Neural cell (in vitro differentiated cells): ENCODE measurements around the gene SLC25A43.

Experiments
- EP300 ChIP-seq: fragments of 450-650 bp; conservative IDR thresholded peaks from 2 replicates; pipeline ENCODE4 v1.6.1; 2014; ENCODE audit warnings: antibody characterized with exemption, mild to moderate bottlenecking, moderate library complexity; ENCODE audit not compliant: poor library complexity, severe bottlenecking
- EZH2 ChIP-seq: fragments of 200-600, 300-800 bp; shearing (Covaris generic), sonication (generic); IDR thresholded peaks from 2 replicates; pipeline ENCODE4 v1.6.1; 2014; ENCODE audit warnings: antibody characterized with exemption, low read length, borderline replicate concordance, mild to moderate bottlenecking; ENCODE audit not compliant: insufficient read depth, poor library complexity, severe bottlenecking
- POLR2AphosphoS5 ChIP-seq: IDR thresholded peaks from 2 replicates; pipeline ENCODE4 v1.6.1; 2012
- RAD21 ChIP-seq: fragments of 450-650 bp; conservative IDR thresholded peaks from 2 replicates; pipeline ENCODE4 v1.6.1; 2014; ENCODE audit warnings: antibody characterized with exemption, mild to moderate bottlenecking, moderate library complexity
- SMC3 ChIP-seq: fragments of 450-650 bp; conservative IDR thresholded peaks from 2 replicates; pipeline ENCODE4 v1.6.1; 2014; ENCODE audit warnings: antibody characterized with exemption, mild to moderate bottlenecking, moderate library complexity; ENCODE audit not compliant: poor library complexity
- TAF1 ChIP-seq: IDR thresholded peaks from 2 replicates; pipeline ENCODE4 v1.6.1; 2012; ENCODE audit warnings: low read depth
- TF ChIP-seq, protein P1 (sequence below): fragments of 450-650 bp; IDR thresholded peaks from 2 replicates; pipeline ENCODE4 v1.5.1; 2014; ENCODE audit warnings: antibody characterized with exemption, mild to moderate bottlenecking, moderate library complexity; ENCODE audit not compliant: poor library complexity, severe bottlenecking

GRCh38 chrX:119479845-119480244 is 80.7 kb downstream of the SLC25A43 start:
- TF ChIP-seq, protein P1, sequence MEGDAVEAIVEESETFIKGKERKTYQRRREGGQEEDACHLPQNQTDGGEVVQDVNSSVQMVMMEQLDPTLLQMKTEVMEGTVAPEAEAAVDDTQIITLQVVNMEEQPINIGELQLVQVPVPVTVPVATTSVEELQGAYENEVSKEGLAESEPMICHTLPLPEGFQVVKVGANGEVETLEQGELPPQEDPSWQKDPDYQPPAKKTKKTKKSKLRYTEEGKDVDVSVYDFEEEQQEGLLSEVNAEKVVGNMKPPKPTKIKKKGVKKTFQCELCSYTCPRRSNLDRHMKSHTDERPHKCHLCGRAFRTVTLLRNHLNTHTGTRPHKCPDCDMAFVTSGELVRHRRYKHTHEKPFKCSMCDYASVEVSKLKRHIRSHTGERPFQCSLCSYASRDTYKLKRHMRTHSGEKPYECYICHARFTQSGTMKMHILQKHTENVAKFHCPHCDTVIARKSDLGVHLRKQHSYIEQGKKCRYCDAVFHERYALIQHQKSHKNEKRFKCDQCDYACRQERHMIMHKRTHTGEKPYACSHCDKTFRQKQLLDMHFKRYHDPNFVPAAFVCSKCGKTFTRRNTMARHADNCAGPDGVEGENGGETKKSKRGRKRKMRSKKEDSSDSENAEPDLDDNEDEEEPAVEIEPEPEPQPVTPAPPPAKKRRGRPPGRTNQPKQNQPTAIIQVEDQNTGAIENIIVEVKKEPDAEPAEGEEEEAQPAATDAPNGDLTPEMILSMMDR, result no peak
- TF ChIP-seq SMC3 (no peak), POLR2AphosphoS5 (no peak), EZH2 (no peak), RAD21 (no peak), TAF1 (no peak), EP300 (no peak)
